Astrocyte of the spinal cord (primary cell): ENCODE data around the gene TUBA1B.

Source experiments
- DNase-seq: peaks from one replicate; pipeline ENCODE4 v3.0.0; 2011; ENCODE audit warnings: low read depth, low spot score
- H3K4me3 ChIP-seq: 2 replicates; pipeline ENCODE4 v1.5.1; 2011; ENCODE audit warnings: low read depth, mild to moderate bottlenecking, low read length, moderate library complexity
- in situ Hi-C: cut with HindIII; loops from 2 replicates; pipeline ENCODE4 v1.10.0; 2017; ENCODE audit warnings: low sequenced_read_pairs
- TF ChIP-seq, protein P1 (sequence below): IDR thresholded peaks from 2 replicates; pipeline ENCODE4 v1.5.1; 2012; ENCODE audit warnings: low read depth, mild to moderate bottlenecking, low read length, inconsistent platforms

TUBA1B gene

DNA sequence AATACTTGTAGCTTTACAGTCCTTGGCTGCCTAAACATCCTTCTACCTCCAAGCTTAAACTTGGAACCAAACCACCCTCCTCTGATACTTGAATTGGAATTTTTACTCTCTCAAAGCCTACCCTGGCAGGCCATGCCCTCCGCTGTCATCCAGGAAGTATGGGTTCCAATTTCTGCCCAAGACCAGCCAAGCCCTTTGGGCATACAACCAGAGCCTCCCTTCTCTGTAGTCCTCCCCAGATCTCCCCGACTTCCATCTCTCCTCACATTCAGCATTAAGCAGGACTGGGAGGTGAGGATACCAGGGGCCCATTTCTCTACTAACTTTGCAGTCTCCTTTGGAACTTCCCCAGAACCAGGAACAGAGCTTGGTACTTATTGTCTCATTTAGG is 36.2 kb downstream of the TUBA1B start:
- no peak overlapping the region for H3K4me3 ChIP-seq
- DNase-seq: no peak
- TF ChIP-seq, protein P1, sequence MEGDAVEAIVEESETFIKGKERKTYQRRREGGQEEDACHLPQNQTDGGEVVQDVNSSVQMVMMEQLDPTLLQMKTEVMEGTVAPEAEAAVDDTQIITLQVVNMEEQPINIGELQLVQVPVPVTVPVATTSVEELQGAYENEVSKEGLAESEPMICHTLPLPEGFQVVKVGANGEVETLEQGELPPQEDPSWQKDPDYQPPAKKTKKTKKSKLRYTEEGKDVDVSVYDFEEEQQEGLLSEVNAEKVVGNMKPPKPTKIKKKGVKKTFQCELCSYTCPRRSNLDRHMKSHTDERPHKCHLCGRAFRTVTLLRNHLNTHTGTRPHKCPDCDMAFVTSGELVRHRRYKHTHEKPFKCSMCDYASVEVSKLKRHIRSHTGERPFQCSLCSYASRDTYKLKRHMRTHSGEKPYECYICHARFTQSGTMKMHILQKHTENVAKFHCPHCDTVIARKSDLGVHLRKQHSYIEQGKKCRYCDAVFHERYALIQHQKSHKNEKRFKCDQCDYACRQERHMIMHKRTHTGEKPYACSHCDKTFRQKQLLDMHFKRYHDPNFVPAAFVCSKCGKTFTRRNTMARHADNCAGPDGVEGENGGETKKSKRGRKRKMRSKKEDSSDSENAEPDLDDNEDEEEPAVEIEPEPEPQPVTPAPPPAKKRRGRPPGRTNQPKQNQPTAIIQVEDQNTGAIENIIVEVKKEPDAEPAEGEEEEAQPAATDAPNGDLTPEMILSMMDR: no peak
- in situ Hi-C loops: no loop called here

DNA sequence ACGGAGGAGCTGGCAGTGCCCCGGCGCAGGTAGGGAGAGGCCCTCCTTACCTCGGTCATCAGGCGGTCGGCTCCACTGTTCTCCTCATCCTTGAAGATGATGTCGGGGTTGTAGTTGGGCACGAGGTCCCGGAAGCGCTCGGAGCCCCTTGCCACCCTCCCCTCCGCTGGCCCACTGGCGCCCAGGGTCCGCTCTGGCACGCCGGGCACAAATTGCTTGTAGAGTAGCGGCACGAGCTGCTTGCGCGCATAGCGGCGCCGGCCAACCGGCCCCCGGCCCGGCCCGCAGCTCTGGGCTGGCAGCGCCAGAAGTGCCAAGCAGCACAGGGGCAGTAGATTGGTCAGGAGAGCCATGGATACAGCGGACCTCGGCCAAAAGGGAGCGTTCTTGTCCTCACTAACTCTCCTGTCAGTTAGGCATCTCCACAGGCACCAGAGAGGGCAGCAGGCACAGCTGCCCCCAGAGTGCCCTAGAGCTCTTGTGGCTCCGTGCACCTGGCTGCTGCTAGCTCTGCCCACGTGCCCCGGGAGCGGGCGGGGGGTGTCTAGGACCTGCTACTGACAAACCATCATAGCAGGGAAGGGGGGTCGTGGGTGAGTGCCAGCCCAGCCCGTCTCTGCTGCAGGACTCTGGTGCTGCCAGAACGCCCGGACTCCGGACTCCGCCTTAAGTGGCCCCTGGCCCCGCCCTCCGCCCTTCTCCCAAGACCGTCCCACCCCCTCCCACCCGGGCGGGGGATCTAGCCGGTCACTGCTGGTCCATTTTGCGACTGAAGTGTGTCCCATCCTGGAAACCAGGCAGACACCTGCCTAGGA is 36.8 kb downstream of the TUBA1B start, which contains the start of gene DHH:
TSS of gene DHH (minus strand) at position 642 of the 815 bp plus-strand sequence. CDS start at position 353, 289 bp downstream.
- in situ Hi-C loops: no loop called here
- peak within 1 kb of the TSS; percentile 12 for H3K4me3 ChIP-seq
- TF ChIP-seq, protein P1: no peak
- DNase-seq: no peak

DNA sequence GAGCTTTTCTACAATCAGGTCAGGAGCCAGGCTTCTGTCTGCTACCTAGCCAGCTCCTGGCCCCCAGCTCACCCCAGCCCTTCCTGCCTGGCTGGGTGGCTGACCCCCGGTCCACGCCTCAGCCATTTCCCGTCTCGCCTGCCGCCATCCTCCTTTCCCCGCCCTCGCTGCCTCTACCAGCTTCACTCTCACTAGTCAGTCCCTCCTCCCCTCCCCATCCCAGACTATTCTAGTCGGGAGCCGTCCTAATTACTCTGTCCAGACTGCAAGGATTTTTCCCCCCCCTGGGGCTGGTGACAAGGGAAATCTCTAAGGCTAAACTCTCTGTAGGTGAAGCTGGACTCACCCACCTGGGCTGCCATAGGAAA is 37.4 kb downstream of the TUBA1B start:
- H3K4me3 ChIP-seq: peak overlapping the region; percentile 5
- no peak for DNase-seq
- in situ Hi-C loops: no loop called here
- TF ChIP-seq, protein P1: no peak

DNA sequence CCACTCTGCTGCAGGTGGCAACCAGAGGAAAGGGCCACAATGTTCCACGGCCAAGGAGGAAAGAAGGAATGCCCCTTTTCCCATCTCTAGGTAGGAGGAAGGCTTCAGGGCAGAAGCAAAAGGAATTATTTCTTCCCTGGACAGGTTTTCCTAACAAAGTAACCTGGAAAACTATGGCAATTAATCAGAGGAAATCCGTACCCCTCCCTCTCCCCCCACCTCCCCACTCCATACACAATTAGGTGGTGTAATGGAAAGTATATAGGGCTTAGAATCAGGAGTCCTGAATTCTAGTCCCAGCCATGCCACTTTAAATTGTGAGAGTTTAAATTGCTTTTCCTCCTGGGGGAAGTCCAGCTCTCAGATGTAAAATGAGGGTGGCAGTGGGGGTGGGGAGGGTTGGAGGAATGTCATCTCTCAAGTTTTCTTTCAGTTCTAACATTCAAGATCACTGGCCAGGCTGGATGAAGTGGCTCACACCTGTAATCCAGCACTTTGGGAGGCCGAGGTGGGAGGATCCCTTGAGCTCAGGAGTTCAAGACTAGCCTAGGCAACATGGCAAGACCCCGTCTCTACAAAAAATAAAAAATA is 38.3 kb downstream of the TUBA1B start:
- TF ChIP-seq, protein P1: no peak
- in situ Hi-C loops: no loop called here
- H3K4me3 ChIP-seq: no peak overlapping the region
- no peak for DNase-seq

DNA sequence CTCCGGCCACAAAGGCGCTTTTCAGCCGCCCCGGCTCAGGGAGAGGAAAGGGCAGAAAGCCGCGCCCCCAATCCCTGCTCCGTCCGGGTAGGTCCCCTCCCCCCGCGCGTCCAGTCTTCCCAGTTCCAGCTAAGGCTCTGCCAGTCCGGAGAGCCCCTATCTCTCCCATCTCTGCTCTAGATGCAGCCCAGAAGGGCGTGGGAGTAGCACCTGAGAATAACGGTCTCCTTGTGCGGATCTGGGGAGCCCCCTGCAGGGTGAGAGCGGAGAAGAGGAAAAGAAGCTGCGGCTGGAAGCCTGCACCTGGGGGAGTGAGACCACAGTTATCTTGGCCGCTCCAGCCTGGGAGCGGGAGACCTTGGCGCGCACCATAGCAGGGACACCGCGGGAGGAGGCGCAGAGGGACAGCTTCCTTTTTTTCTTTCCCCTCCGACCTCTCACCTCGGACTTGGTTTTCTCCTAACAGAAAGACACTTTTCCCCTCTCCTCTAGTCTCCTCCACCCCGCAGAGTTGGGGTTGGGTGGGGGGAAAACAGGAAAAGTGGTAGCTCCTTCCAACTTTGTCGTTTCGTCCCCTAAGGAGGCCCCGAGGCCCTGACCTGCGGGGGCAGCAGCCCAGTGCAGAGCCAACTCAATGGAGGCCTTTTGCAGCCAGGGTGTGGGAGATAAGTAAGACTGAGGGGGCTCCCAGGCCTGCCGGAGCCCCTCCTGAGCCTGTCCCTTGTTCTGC is 38.9 kb downstream of the TUBA1B start:
- H3K4me3 ChIP-seq: peak overlapping the region; percentile 26
- DNase-seq: peak; percentile 35
- TF ChIP-seq, protein P1: peak; percentile 64
- in situ Hi-C loops: no loop called here

DNA sequence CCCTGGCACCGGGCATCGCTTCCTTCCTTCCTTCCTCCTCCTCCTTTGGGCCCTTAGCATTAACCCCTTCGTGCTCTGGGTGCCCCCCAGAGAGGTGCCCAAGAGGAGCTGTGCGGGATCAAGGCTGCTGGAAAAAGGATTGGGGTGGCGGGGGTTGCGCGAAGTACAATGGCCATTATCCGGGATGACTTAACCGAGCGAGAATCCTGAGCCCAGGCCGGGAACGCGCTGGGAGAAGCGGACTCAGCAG is 39.4 kb downstream of the TUBA1B start:
- in situ Hi-C loops: no loop called here
- peak overlapping the region; percentile 26 for H3K4me3 ChIP-seq
- DNase-seq: no peak
- TF ChIP-seq, protein P1: no peak
